K562 (cell line): Measurements from ENCODE around the gene FIBP. TPM values are rescaled to one million over a fixed set of nuclear protein-coding genes. Genes with fewer than 3 reads are reported as not detected.

ENCODE experiments used
- CEBPG ChIP-seq, 3 experiments: fragments of 200-800 bp in 1 of 3; sonication (Bioruptor generic) in 1 of 3; sonication (generic) in 1 of 3; formaldehyde crosslinking in 1 of 3; IDR thresholded peaks in 2 of 3; conservative IDR thresholded peaks in 1 of 3; 2 replicates each; pipeline versions ENCODE4 v1.6.1 to v1.8.0; 2016 to 2022; ENCODE audit warnings: missing compliant biosample characterization in 2 of 3, missing genetic modification characterization in 2 of 3, mild to moderate bottlenecking in 1 of 3, missing genetic modification reagents in 1 of 3
- EGR1 ChIP-seq: fragments of 450-650 bp; conservative IDR thresholded peaks from 2 replicates; pipeline ENCODE4 v1.6.1; 2017; ENCODE audit warnings: mild to moderate bottlenecking
- ETV5 ChIP-seq: sonication (generic); formaldehyde crosslinking; IDR thresholded peaks from 2 replicates; pipeline ENCODE4 v1.4.0; 2020; ENCODE audit warnings: low read depth, mild to moderate bottlenecking, missing genetic modification reagents
- EWSR1 ChIP-seq: fragments of 450-650 bp; IDR thresholded peaks from 2 replicates; pipeline ENCODE4 v1.6.1; 2018; ENCODE audit warnings: borderline replicate concordance, mild to moderate bottlenecking, low read depth, moderate library complexity; ENCODE audit not compliant: partially characterized antibody
- HCFC1 ChIP-seq: IDR thresholded peaks from 2 replicates; pipeline ENCODE4 v1.6.1; 2012; ENCODE audit warnings: low read depth, low read length, improper control_type of control experiment
- HIVEP1 ChIP-seq: fragments of 250-450 bp; sonication (Bioruptor Pico); IDR thresholded peaks from 2 replicates; pipeline ENCODE4 v1.4.0; 2020; ENCODE audit warnings: mild to moderate bottlenecking
- ILK ChIP-seq: fragments of 450-650 bp; IDR thresholded peaks from 2 replicates; pipeline ENCODE4 v1.6.1; 2016; ENCODE audit warnings: missing genetic modification characterization, low read depth, mild to moderate bottlenecking, missing compliant biosample characterization, moderate library complexity, borderline replicate concordance
- MCM3 ChIP-seq: fragments of 450-650 bp; IDR thresholded peaks from 2 replicates; pipeline ENCODE4 v1.6.1; 2016
- MNT ChIP-seq, 2 experiments: fragments of 450-650 bp; conservative IDR thresholded peaks; 2 replicates each; pipeline ENCODE4 v1.6.1; 2017; ENCODE audit warnings: mild to moderate bottlenecking in 2 of 2, moderate library complexity in 2 of 2
- MYBL2 ChIP-seq, 2 experiments: fragments of 450-650 bp in 1 of 2; sonication (generic) in 1 of 2; formaldehyde crosslinking in 1 of 2; IDR thresholded peaks; 2 replicates each; pipeline versions ENCODE4 v1.6.1 to v1.8.1; 2017 to 2022; ENCODE audit warnings: borderline replicate concordance in 1 of 2, inconsistent platforms in 1 of 2, low read depth in 1 of 2, mild to moderate bottlenecking in 1 of 2, missing genetic modification reagents in 1 of 2, moderate library complexity in 1 of 2
- NEUROD1 ChIP-seq: fragments of 150-350 bp; IDR thresholded peaks from 2 replicates; pipeline ENCODE4 v1.6.1; 2014; ENCODE audit warnings: borderline replicate concordance, low read length, low read depth; ENCODE audit not compliant: partially characterized antibody
- NFIX ChIP-seq: fragments of 250-450 bp; sonication (Bioruptor Pico); IDR thresholded peaks from 2 replicates; pipeline ENCODE4 v1.4.0; 2020; ENCODE audit warnings: low read depth, mild to moderate bottlenecking, moderate library complexity
- PML ChIP-seq: IDR thresholded peaks from 2 replicates; pipeline ENCODE4 v1.6.1; 2012; ENCODE audit warnings: low read length, inconsistent platforms
- PREB ChIP-seq: sonication (generic); formaldehyde crosslinking; IDR thresholded peaks from 2 replicates; pipeline ENCODE4 v1.8.1; 2023; ENCODE audit warnings: mild to moderate bottlenecking, missing genetic modification reagents
- RAD21 ChIP-seq, 2 experiments: fragments of 250-450 bp in 1 of 2; fragments of 450-650 bp in 1 of 2; sonication (Bioruptor Pico) in 1 of 2; formaldehyde crosslinking in 1 of 2; IDR thresholded peaks in 1 of 2; conservative IDR thresholded peaks in 1 of 2; 2 replicates each; pipeline versions ENCODE4 v1.4.0 to v1.8.0; 2020 to 2022; ENCODE audit warnings: mild to moderate bottlenecking in 2 of 2, moderate library complexity in 1 of 2
- RHOXF2B ChIP-seq: fragments of 250-450 bp; sonication (Bioruptor Pico); conservative IDR thresholded peaks from 2 replicates; pipeline ENCODE4 v1.5.1; 2021
- TCF7L2 ChIP-seq: fragments of 150-350 bp; IDR thresholded peaks from 2 replicates; pipeline ENCODE4 v1.6.1; 2016; ENCODE audit warnings: low read depth, mild to moderate bottlenecking, low read length, moderate library complexity
- TRIM25 ChIP-seq: fragments of 450-650 bp; IDR thresholded peaks from 2 replicates; pipeline ENCODE4 v1.7.0; 2016; ENCODE audit warnings: borderline replicate concordance
- ZBTB17 ChIP-seq: fragments of 450-650 bp; formaldehyde crosslinking; IDR thresholded peaks from 2 replicates; pipeline ENCODE4 v1.4.0; 2020; ENCODE audit warnings: mild to moderate bottlenecking
- ZKSCAN3 ChIP-seq: fragments of 250-450 bp; sonication (Bioruptor Pico); IDR thresholded peaks from 2 replicates; pipeline ENCODE4 v1.4.0; 2020
- ZNF316 ChIP-seq: fragments of 450-650 bp; IDR thresholded peaks from 2 replicates; pipeline ENCODE4 v1.6.1; 2016
- ZNF324 ChIP-seq: fragments of 250-450 bp; sonication (Bioruptor Pico); IDR thresholded peaks from 2 replicates; pipeline ENCODE4 v1.4.0; 2020; ENCODE audit warnings: mild to moderate bottlenecking
- ZNF717 ChIP-seq: fragments of 250-450 bp; sonication (Bioruptor Pico); IDR thresholded peaks from 2 replicates; pipeline ENCODE4 v1.5.0; 2021
- ZSCAN32 ChIP-seq: fragments of 450-650 bp; formaldehyde crosslinking; IDR thresholded peaks from 2 replicates; pipeline ENCODE4 v1.4.0; 2020; ENCODE audit warnings: mild to moderate bottlenecking, moderate library complexity
- polyA plus RNA-seq, 8 experiments: library from polyadenylated mRNA; depleted of rRNA in 4 of 8; stranded (reverse) in 5 of 8; unstranded in 3 of 8; fragments of >200 nt; fragmentation: Nextera tagmentation in 2 of 8; fragmentation: Illumina TruSeq in 1 of 8; extraction: Ambion mirVana in 2 of 8; extraction: Trizol in 1 of 8; gene quantifications; 2 replicates each; pipeline versions ENCODE4 v1.2.1 to v1.2.3, GENCODE V29; 2011 to 2014; ENCODE audit warnings: inconsistent platforms in 1 of 8, missing spikeins in 1 of 8
- total RNA-seq, 7 experiments: library from RNA; depleted of rRNA in 6 of 7; stranded (reverse); fragments of >200 nt in 6 of 7; fragmentation: Illumina TruSeq in 2 of 7; extraction: Trizol in 2 of 7; gene quantifications; 2 replicates each; pipeline versions ENCODE4 v1.2.1 to v1.2.3, GENCODE V29; 2011 to 2021; ENCODE audit warnings: low replicate concordance in 1 of 7

Gene FIBP
- total and polyA plus RNA-seq, 9 of the 15 experiments (the other 6 are each of a cell fraction or from before 2014, with no cell fraction given) = 41.2 to 79.2 (median 48.6) TPM

GRCh38 chr11:65900125-65900898 is 12.0 kb upstream of the FIBP start, which contains the start of gene FOSL1 (continued):
- no peak for TF ChIP-seq TRIM25
- TF ChIP-seq PML = peak; percentile 82
- TF ChIP-seq RAD21 (CRISPR knock-in tag; conservative IDR thresholded peaks at IDR 0.05 in 1 of 2, IDR thresholded peaks at IDR 0.05 in 1 of 2) = 0 out of 4 replicates have a peak, but pooled peaks of 1 of the 2 experiments have one; percentile 7
- peak; percentile 92 for TF ChIP-seq TCF7L2
- no peak for TF ChIP-seq ZNF316
- peak; percentile 21; the same call in 1 of the 2 replicates for TF ChIP-seq HCFC1
- TF ChIP-seq ZBTB17 (CRISPR knock-in tag) = no peak
- TF ChIP-seq ZNF324 (CRISPR knock-in tag) = no peak
- TF ChIP-seq EWSR1 = no peak
- TF ChIP-seq MCM3 = no peak
- TF ChIP-seq ZNF717 (CRISPR knock-in tag) = no peak
- TF ChIP-seq MYBL2 (IDR thresholded peaks at IDR 0.05; ENCODE audit: low read depth) = no peak
- TF ChIP-seq MYBL2 (CRISPR knock-in tag; IDR thresholded peaks at IDR 0.05; ENCODE audit: borderline replicate concordance) = no peak
- TF ChIP-seq CEBPG (CRISPR knock-in tag; IDR thresholded peaks at IDR 0.05) = peak; percentile 33; the same call in 1 of the 2 replicates
- no peak for TF ChIP-seq CEBPG (tag; conservative IDR thresholded peaks at IDR 0.05 in 1 of 2, IDR thresholded peaks at IDR 0.05 in 1 of 2)
- peak; percentile 64; the same call in 1 of the 2 replicates for TF ChIP-seq ETV5 (CRISPR knock-in tag)
- TF ChIP-seq ZSCAN32 (CRISPR knock-in tag) = 0 out of 2 replicates have a peak, but pooled peaks have one; percentile 12
- 0 out of 2 replicates have a peak, but pooled peaks have one; percentile 26 for TF ChIP-seq PREB
- no peak for TF ChIP-seq ZKSCAN3 (CRISPR knock-in tag)
- TF ChIP-seq NEUROD1 = peak; percentile 52
- no peak for TF ChIP-seq ILK (tag)
- no peak for TF ChIP-seq NFIX
- TF ChIP-seq RHOXF2B (CRISPR knock-in tag) = no peak
- peak; percentile 71 to 90 for TF ChIP-seq MNT (conservative IDR thresholded peaks at IDR 0.05)
- peak; percentile 99 for TF ChIP-seq HIVEP1 (CRISPR knock-in tag)
- peak; percentile 82 for TF ChIP-seq EGR1
